NCI-H2227 treated with DMSO at 0.1 percent for 48 hours (cell line): Measurements from ENCODE around the gene TXN2.

Source experiments
- DNase-seq: peaks from one replicate; lab custom pipeline; 2025; lab: John Stamatoyannopoulos, UW

TXN2 gene

GRCh38 chr22:36486619-36487384 lies 5.4 kb upstream of the TXN2 start:
- no peak for DNase-seq

- DNase-seq: no peak
These were observed 473 bp downstream of the TXN2 start for GRCh38 chr22:36480941-36481392.

GRCh38 chr22:36478966-36479365 lies 2.5 kb downstream of the TXN2 start:
- DNase-seq: no peak

GRCh38 chr22:36475341-36475740 lies 6.1 kb downstream of the TXN2 start:
- no peak for DNase-seq

- DNase-seq: no peak
These were observed 8.8 kb downstream of the TXN2 start for GRCh38 chr22:36472689-36473088.

GRCh38 chr22:36471341-36471821 lies 10.1 kb downstream of the TXN2 start:
- DNase-seq: no peak

GRCh38 chr22:36470994-36471331 lies 10.5 kb downstream of the TXN2 start:
- no peak for DNase-seq

- peak; percentile 48 for DNase-seq
These were observed 11.1 kb downstream of the TXN2 start for GRCh38 chr22:36470162-36470993.

GRCh38 chr22:36469094-36469710 lies 12.2 kb downstream of the TXN2 start:
- no peak for DNase-seq

GRCh38 chr22:36467946-36468345 lies 13.5 kb downstream of the TXN2 start:
- no peak for DNase-seq

- no peak for DNase-seq
These were observed 14.2 kb downstream of the TXN2 start for GRCh38 chr22:36467042-36467810.

- no peak for DNase-seq
These were observed 15.2 kb downstream of the TXN2 start for GRCh38 chr22:36466258-36466657.

GRCh38 chr22:36465232-36466021 lies 16.0 kb downstream of the TXN2 start:
- DNase-seq: no peak

- DNase-seq: no peak
These were observed 16.7 kb downstream of the TXN2 start for GRCh38 chr22:36464715-36465231.

GRCh38 chr22:36463783-36464184 lies 17.7 kb downstream of the TXN2 start:
- DNase-seq: no peak

GRCh38 chr22:36461665-36462649 lies 19.5 kb downstream of the TXN2 start:
- no peak for DNase-seq

- DNase-seq: no peak
These were observed 21.2 kb downstream of the TXN2 start for GRCh38 chr22:36460202-36460601.

- no peak for DNase-seq
These were observed 23.6 kb downstream of the TXN2 start for GRCh38 chr22:36457688-36458450.

GRCh38 chr22:36456464-36456845 lies 25.0 kb downstream of the TXN2 start:
- DNase-seq: no peak
